RWPE2 (cell line): Measurements from ENCODE around the gene PGBD5.

ENCODE experiments used
- ATAC-seq: fragments of 200-7000 bp; cut with Tn5 transposase; 3 replicates; pipeline ENCODE4 v1.9.1; 2021; ENCODE audit warnings: low read depth
- DNase-seq: peaks from one replicate; pipeline ENCODE4 v3.0.0-alpha.2; 2020; ENCODE audit warnings: low spot score
- H3K27ac ChIP-seq: fragments of 450-650 bp; 2 replicates; pipeline ENCODE4 v1.5.1; 2017; ENCODE audit warnings: mild to moderate bottlenecking; ENCODE audit not compliant: poor library complexity, severe bottlenecking
- H3K27me3 ChIP-seq: fragments of 250-450 bp; sonication (Bioruptor Pico); 2 replicates; pipeline ENCODE4 v1.5.1; 2021; ENCODE audit warnings: mild to moderate bottlenecking, moderate library complexity; ENCODE audit not compliant: insufficient read depth, poor library complexity, severe bottlenecking
- H3K36me3 ChIP-seq: fragments of 250-450 bp; sonication (Bioruptor Pico); 2 replicates; pipeline ENCODE4 v1.5.1; 2020; ENCODE audit warnings: low read depth, mild to moderate bottlenecking, moderate library complexity
- H3K4me1 ChIP-seq: fragments of 250-450 bp; sonication (Bioruptor Pico); 2 replicates; pipeline ENCODE4 v1.5.1; 2021; ENCODE audit warnings: mild to moderate bottlenecking, moderate library complexity; ENCODE audit not compliant: insufficient read depth, poor library complexity, severe bottlenecking
- H3K4me3 ChIP-seq: fragments of 250-450 bp; sonication (Bioruptor Pico); 2 replicates; pipeline ENCODE4 v1.5.1; 2021; ENCODE audit warnings: mild to moderate bottlenecking, moderate library complexity; ENCODE audit not compliant: severe bottlenecking
- H3K9me3 ChIP-seq: fragments of 250-450 bp; sonication (Bioruptor Pico); 2 replicates; pipeline ENCODE4 v1.5.1; 2021; ENCODE audit warnings: mild to moderate bottlenecking, moderate library complexity; ENCODE audit not compliant: severe bottlenecking
- TF ChIP-seq, protein P1 (sequence below): fragments of 450-650 bp; IDR thresholded peaks from one replicate; pipeline ENCODE4 v1.5.1; 2017; ENCODE audit warnings: mild to moderate bottlenecking, moderate library complexity; ENCODE audit not compliant: poor library complexity, severe bottlenecking

PGBD5 gene

DNA sequence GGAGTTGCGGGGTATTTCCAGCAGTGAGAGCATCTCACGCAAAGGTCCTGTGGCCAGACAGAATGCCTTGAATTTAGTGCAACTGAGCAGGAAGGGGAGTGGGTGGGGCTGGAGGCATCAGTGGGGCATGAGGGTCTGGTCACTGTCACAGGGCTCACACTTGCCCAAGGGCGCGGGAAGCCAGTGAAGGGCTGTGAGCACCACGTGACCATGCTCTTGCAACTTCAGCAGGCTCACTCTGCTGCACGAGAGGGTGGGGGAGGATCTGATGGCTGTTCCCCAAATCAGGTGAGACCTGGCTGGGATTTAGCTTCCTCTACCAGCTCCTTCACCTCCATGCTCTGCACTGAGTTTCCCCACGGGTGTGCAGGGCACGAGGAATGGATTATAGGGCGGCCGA lies 64.2 kb downstream of the PGBD5 start:
- no peak for ATAC-seq
- TF ChIP-seq, protein P1, sequence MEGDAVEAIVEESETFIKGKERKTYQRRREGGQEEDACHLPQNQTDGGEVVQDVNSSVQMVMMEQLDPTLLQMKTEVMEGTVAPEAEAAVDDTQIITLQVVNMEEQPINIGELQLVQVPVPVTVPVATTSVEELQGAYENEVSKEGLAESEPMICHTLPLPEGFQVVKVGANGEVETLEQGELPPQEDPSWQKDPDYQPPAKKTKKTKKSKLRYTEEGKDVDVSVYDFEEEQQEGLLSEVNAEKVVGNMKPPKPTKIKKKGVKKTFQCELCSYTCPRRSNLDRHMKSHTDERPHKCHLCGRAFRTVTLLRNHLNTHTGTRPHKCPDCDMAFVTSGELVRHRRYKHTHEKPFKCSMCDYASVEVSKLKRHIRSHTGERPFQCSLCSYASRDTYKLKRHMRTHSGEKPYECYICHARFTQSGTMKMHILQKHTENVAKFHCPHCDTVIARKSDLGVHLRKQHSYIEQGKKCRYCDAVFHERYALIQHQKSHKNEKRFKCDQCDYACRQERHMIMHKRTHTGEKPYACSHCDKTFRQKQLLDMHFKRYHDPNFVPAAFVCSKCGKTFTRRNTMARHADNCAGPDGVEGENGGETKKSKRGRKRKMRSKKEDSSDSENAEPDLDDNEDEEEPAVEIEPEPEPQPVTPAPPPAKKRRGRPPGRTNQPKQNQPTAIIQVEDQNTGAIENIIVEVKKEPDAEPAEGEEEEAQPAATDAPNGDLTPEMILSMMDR: no peak
- no peaks in the 10 kb centered on the region for H3K9me3 ChIP-seq
- peaks cover 8% of the 10 kb centered on the region for H3K4me1 ChIP-seq
- H3K4me3 ChIP-seq: no peak overlapping the region
- no peaks in the 10 kb centered on the region for H3K27me3 ChIP-seq
- no peak for DNase-seq
- H3K27ac ChIP-seq: no peak overlapping the region
- no peaks in the 10 kb centered on the region for H3K36me3 ChIP-seq

DNA sequence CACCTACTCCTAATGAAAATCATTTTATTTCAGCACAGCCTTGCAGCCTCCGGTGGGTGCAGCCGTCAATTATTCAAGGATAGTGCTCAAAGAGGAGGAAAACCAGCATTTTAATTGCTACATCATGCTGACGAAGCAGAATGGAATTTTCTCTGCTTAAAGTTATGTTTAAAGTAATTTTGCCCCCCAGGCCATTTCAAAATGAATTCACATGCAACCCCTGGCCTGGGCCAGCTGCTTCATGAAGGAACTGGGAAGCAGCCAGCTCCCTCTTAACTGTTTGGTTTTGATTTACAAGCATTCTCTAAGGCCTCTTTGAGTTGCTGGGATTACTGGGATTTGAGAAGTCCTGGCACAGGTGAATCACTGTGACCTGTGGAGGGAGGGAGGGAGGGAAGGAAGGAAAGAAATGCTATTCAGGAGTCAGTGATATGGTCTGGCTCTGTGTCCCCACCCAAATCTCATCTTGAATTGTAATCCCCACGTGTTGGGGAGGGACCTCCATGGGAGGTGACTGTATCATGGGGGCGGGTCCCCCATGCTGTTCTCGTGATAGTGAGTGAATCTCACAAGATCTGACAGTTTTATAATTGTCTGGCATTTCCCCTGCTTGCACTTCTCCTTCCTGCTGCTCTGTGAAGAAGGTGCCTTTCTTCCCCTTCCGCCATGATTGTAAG lies 66.0 kb downstream of the PGBD5 start:
- H3K27me3 ChIP-seq: no peaks in the 10 kb centered on the region
- no peaks in the 10 kb centered on the region for H3K9me3 ChIP-seq
- peaks cover 8% of the 10 kb centered on the region for H3K4me1 ChIP-seq
- TF ChIP-seq, protein P1: no peak
- H3K36me3 ChIP-seq: no peaks in the 10 kb centered on the region
- peak overlapping the region; percentile 70 for H3K27ac ChIP-seq
- peak; percentile 69 for DNase-seq
- peak; percentile 91 for ATAC-seq
- no peak overlapping the region for H3K4me3 ChIP-seq

DNA sequence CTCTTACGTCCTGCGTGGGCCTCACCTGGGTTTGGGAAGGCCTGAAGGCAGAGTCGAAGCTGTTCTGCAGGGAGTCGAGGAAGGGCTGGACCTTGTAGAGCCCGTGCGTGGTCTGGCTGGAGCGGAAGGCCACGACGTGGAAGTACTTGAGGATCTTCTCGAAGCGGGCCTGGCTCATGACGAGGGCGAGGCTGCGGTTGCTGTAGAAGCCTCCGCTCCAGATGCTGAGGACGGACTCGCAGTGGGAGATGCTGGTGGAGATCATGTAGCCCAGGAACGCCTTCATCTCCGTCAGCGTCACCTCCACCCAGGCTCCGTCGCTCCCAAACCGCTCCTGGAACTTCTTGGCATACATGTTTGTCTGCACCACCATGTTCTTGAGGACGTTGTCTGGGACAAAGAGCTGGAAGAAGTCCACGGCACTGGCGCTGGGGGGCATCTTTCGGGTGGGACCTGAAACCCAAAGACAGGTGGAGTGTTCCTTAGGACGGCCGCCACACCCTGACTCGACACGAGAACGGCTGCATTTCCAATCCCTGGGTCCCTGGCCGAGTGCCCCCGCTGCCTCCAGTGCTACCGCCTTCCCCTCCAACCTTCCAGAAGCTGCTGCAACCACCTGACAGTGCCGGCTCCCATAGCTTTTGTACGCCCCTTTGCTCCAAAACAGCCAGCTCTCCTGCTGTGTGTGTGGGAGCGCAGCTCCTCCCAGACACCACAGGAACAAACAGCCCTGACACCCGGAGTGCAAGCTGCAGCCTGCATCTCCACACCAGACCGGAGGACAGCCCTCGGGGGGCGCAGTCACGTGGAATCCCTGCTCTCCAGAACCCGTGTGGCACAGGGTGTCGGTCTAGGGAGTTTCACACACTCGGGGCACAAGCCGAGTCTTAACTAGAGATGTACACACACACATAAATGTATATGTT lies 69.0 kb downstream of the PGBD5 start:
- Histone ChIP-seq H3K4me1 (peaks cover 8% of the 10 kb centered on the region), H3K4me3 (no peak overlapping the region), H3K27me3 (no peaks in the 10 kb centered on the region), H3K27ac (no peak overlapping the region), H3K9me3 (no peaks in the 10 kb centered on the region), H3K36me3 (no peaks in the 10 kb centered on the region)
- DNase-seq: no peak
- TF ChIP-seq, protein P1: no peak
- no peak for ATAC-seq

DNA sequence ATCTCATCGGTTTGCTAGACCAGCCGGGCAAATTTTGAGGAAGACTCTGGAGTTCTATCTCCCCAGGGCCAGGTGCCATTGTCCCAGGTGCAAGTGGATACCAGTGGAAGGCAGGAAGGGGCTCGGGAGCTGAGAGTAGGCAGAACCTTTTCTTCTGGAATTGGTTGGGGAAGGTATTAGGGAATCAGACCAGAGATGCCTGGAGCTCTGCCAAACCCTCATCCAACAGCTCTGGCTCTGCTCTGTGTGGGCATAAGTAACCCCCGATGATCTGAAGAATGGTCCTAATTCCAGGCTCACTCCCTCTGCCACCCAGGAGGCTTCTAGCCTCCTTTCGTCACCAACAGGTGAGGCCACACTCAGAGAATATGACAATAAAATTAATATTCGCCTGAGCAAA lies 69.9 kb downstream of the PGBD5 start:
- H3K4me1 ChIP-seq: peaks cover 8% of the 10 kb centered on the region
- ATAC-seq: no peak
- TF ChIP-seq, protein P1: no peak
- no peaks in the 10 kb centered on the region for H3K27me3 ChIP-seq
- no peaks in the 10 kb centered on the region for H3K9me3 ChIP-seq
- DNase-seq: no peak
- H3K4me3 ChIP-seq: no peak overlapping the region
- H3K36me3 ChIP-seq: no peaks in the 10 kb centered on the region
- H3K27ac ChIP-seq: no peak overlapping the region
